ENCODE measurements around the gene TIMD4.

DNA sequence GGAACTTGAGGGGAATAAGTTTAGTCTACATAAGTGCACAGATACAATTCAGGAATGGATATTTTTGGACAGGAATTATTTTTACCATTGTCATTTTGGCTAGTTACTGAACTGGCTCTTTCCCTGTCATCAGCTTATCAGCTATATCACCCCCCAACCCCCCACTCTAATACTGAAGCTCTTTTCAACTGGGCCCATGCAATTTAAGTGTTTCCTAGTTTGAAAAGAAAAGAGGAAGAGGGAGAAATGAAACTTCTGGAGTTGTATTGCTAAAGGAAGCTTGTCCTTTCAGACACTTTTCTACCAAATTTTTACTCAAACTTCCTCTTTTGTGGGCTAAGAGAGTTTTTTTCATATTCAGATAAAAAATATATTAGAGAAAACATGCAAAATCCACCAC lies 18.5 kb upstream of the TIMD4 start:
- no peak for TF ChIP-seq CTCF (IDR thresholded peaks at IDR 0.05)
- no peak for TF ChIP-seq EZH2 (IDR thresholded peaks at IDR 0.05)
- no peak for TF ChIP-seq EZH2phosphoT487 (IDR thresholded peaks at IDR 0.05)

Measured in neural progenitor cell (in vitro differentiated cells).